Gastrocnemius medialis (tissue), 4 donors: Measurements from ENCODE around the gene INHA.

Source experiments
- CTCF ChIP-seq, 5 experiments: fragments of 450-650 bp in 3 of 5; fragments of 200-600 bp in 2 of 5; sonication (generic) in 2 of 5; IDR thresholded peaks in 4 of 5; conservative IDR thresholded peaks in 1 of 5; 1 replicate in 4 of 5; 2 replicates in 1 of 5; pipeline ENCODE4 v1.5.1; 2016 to 2019; ENCODE audit warnings: antibody characterized with exemption in 5 of 5, mild to moderate bottlenecking in 3 of 5, moderate library complexity in 3 of 5
- POLR2A ChIP-seq, 2 donors: fragments of 450-650 bp; IDR thresholded peaks; one replicate each; pipeline ENCODE4 v1.6.1; 2017; ENCODE audit warnings: antibody characterized with exemption in 2 of 2, mild to moderate bottlenecking in 2 of 2, moderate library complexity in 2 of 2

DNA sequence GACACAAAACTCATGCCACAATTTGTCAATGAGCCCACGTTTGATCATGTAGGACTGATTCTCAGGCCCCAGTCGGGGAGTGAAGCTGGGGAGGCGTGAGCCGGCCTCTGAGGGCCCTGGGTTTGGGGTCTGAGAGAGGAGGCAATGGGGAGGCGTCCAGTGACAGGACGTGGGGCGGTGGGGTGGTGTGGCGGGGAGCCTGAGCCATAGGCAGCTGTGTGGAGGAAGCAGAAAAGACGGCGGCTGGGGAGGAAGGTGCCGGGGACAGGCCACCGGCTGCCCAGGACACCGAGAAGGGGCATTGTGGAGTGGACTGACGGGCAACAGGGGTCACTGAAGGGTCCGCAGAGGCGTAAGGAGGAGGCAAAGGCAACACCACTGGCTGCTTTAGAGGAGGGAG lies 35.7 kb upstream of the INHA start:
- TF ChIP-seq CTCF (IDR thresholded peaks at IDR 0.05 in 4 of 5, conservative IDR thresholded peaks at IDR 0.05 in 1 of 5) = no peak
- no peak for TF ChIP-seq POLR2A (IDR thresholded peaks at IDR 0.05)
